Heart left ventricle (tissue), 16 donors: ENCODE measurements around the gene PCP2. TPM values are rescaled to one million over a fixed set of nuclear protein-coding genes. Genes with fewer than 3 reads are reported as not detected.

Source experiments
- ATAC-seq, 4 donors: fragments of 200-7000 bp; cut with Tn5 transposase; one replicate each; pipeline ENCODE4 v1.9.1; 2020 to 2022; ENCODE audit warnings: moderate library complexity in 4 of 4, mild to moderate bottlenecking in 3 of 4, moderate number of reproducible peaks in 1 of 4
- DNase-seq, 5 donors: peaks; one replicate each; pipeline ENCODE4 v3.0.0-alpha.2; 2020
- H3K27ac ChIP-seq, 12 donors: fragments of 200-600 bp; sonication (generic) in 4 of 12; one replicate each; pipeline versions ENCODE4 v1.5.0 to v1.8.0; 2016 to 2022; ENCODE audit warnings: mild to moderate bottlenecking in 2 of 12
- H3K27me3 ChIP-seq, 9 donors: fragments of 200-600 bp; sonication (generic) in 2 of 9; one replicate each; pipeline versions ENCODE4 v1.5.1 to v1.8.0; 2016 to 2022; ENCODE audit warnings: mild to moderate bottlenecking in 3 of 9
- H3K36me3 ChIP-seq, 9 donors: fragments of 200-600 bp; sonication (generic) in 2 of 9; one replicate each; pipeline versions ENCODE4 v1.5.0 to v1.8.0; 2018 to 2022; ENCODE audit warnings: mild to moderate bottlenecking in 2 of 9
- H3K4me1 ChIP-seq, 12 donors: fragments of 200-600 bp; sonication (generic) in 4 of 12; one replicate each; pipeline versions ENCODE4 v1.5.0 to v1.8.0; 2016 to 2022; ENCODE audit warnings: mild to moderate bottlenecking in 3 of 12
- H3K4me3 ChIP-seq, 12 donors: fragments of 200-600 bp; sonication (generic) in 4 of 12; one replicate each; pipeline versions ENCODE4 v1.5.0 to v1.8.0; 2017 to 2022; ENCODE audit warnings: mild to moderate bottlenecking in 9 of 12, moderate library complexity in 4 of 12
- H3K9me3 ChIP-seq, 12 donors: fragments of 200-600 bp; sonication (generic) in 4 of 12; one replicate each; pipeline versions ENCODE4 v1.5.0 to v1.8.0; 2016 to 2022; ENCODE audit warnings: mild to moderate bottlenecking in 1 of 12
- CTCF ChIP-seq, 12 donors: fragments of 200-600 bp; sonication (generic) in 4 of 12; IDR thresholded peaks; one replicate each; pipeline versions ENCODE4 v1.5.0 to v1.8.0; 2018 to 2022; ENCODE audit warnings: antibody characterized with exemption in 12 of 12, mild to moderate bottlenecking in 5 of 12
- POLR2A ChIP-seq, 2 donors: fragments of 450-650 bp; IDR thresholded peaks; one replicate each; pipeline ENCODE4 v1.6.1; 2017; ENCODE audit warnings: antibody characterized with exemption in 2 of 2, mild to moderate bottlenecking in 2 of 2, moderate library complexity in 2 of 2
- WGBS, 4 donors: extraction: QIAGEN DNeasy Blood & Tissue Kit in 2 of 4; methylation state at CpG; one replicate each; pipeline versions ENCODE4 v1.1.5 to v1.1.7; 2013 to 2018; 5-methylcytosine and 5-hydroxymethylcytosine counted together
- intact Hi-C, 10 donors: fragments of 100-400 bp; cut with DNase I; formaldehyde crosslinking; loops; one replicate each; pipeline versions ENCODE4 v1.11.1 to v1.14.2; 2022
- polyA plus RNA-seq, 2 donors: library from polyadenylated mRNA; stranded (reverse); fragments of 200-250 nt; gene quantifications; one replicate each; pipeline ENCODE4 v1.2.3, GENCODE V29; 2013
- total RNA-seq, 9 donors: library from RNA; depleted of rRNA in 2 of 9; stranded (reverse); fragments of >200 nt in 2 of 9; fragmentation: NEBNext Ultra II Directional in 3 of 9; extraction: Animal tissue kit (Norgen Biotek cat#: 25700) in 3 of 9; gene quantifications; one replicate each; pipeline versions ENCODE4 v1.1.0 to v1.2.4, GENCODE V29; 2016 to 2023
- donor health status: ischemic (EF 13 %, LVEDD 7.1; RV severe dilation, severe dysfunction).
- donor health status: healthy with polysubstance abuse.
- donor health status: DM: no; HTN: yes; CAD: no.
- donor health status: DM: no; HTN: no; CAD: no.
- donor health status: ischemic (EF 25% LVEDD 6.9; RV normal size, moderate dysfunction).
- donor health status: ischemic (EF 25% LVEDD 5.7; RV mildly dilated, moderate dysfunction).
- donor health status: healthy.
- donor health status: DM: yes; HTN: yes; CAD: no.
- donor health status: ischemic (EF 35%, LVEDD 5.7; RV mildly dilated, moderate dysfunction).
- donor health status: nonischemic (EF 11% LVEDD 7.7; RV severe dilation, severe dysfunction).
- donor health status: DM: yes; HTN: yes; CAD: no.
- donor health status: PGD.
- donor health status: ischemic (EF 29% LVEDD 5.4; RV normal size, mild dysfunction).
- donor health status: nonischemic (EF 23%, LVEDD 6.1; RV moderate dilation, normal function).

PCP2 gene
- total and polyA plus RNA-seq, 11 donors = 0.54 to 3.0 (median 1.3) TPM

GRCh38 chr19:7670150-7670783, 36.7 kb upstream of the PCP2 start:
- DNase-seq = no peak
- Histone ChIP-seq H3K36me3 (no peaks in the 10 kb centered on the region), H3K4me3 (peak overlapping the region in 2 of 12 donors; percentile 10 to 38), H3K9me3 (peaks cover 0 to 7% (median 0%) of the 10 kb centered on the region in 12 donors), H3K27ac (no peak overlapping the region), H3K27me3 (peaks cover 0 to 36% (median 15%) of the 10 kb centered on the region in 9 donors), H3K4me1 (peaks cover 0 to 7% (median 0%) of the 10 kb centered on the region in 12 donors)
- 2 to 7% (median 2%) methylated on average over 19 to 43 of the region's 43 CpGs for WGBS, 4 donors
- ATAC-seq = peak in 1 of 4 donors; percentile 39
- intact Hi-C loops = loop anchor here in 2 of 10 donors (10.0 kb wide), 1 partner anchor 315 kb away; no protein-coding TSS in a partner anchor
- no peak for TF ChIP-seq POLR2A (IDR thresholded peaks at IDR 0.05)
- TF ChIP-seq CTCF (IDR thresholded peaks at IDR 0.05) = no peak

- intact Hi-C loops = loop anchor here in 3 of 10 donors (10.0 kb wide), 2 partner anchors 105 to 315 kb away; no protein-coding TSS in a partner anchor
- WGBS, 4 donors = 25 to 45% (median 28%) methylated on average over 4 to 9 of the region's 9 CpGs
- Histone ChIP-seq H3K27me3 (peaks cover 0 to 37% (median 15%) of the 10 kb centered on the region in 9 donors), H3K9me3 (peaks cover 0 to 7% (median 0%) of the 10 kb centered on the region in 12 donors), H3K36me3 (no peaks in the 10 kb centered on the region), H3K4me3 (peak overlapping the region in 1 of 12 donors; percentile 17), H3K4me1 (peaks cover 0 to 7% (median 0%) of the 10 kb centered on the region in 12 donors), H3K27ac (no peak overlapping the region)
- no peak for TF ChIP-seq POLR2A (IDR thresholded peaks at IDR 0.05)
- TF ChIP-seq CTCF (IDR thresholded peaks at IDR 0.05) = no peak
- DNase-seq = no peak
- no peak for ATAC-seq
Observed at GRCh38 chr19:7669641-7670040, 36.1 kb upstream of the PCP2 start.

GRCh38 chr19:7668842-7669241, 35.3 kb upstream of the PCP2 start, which contains the start of gene RETN:
Gene RETN, plus strand, starts transcription at chr19:7669049. Its CDS starts 278 bp downstream, at chr19:7669327.
- peaks cover 0 to 37% (median 15%) of the 10 kb centered on the region in 9 donors for H3K27me3 ChIP-seq
- 58 to 75% (median 72%) methylated on average over 6 to 9 of the region's 9 CpGs for WGBS, 4 donors
- peaks cover 0 to 4% (median 0%) of the 10 kb centered on the region in 12 donors for H3K9me3 ChIP-seq
- DNase-seq = no peak
- no peak for ATAC-seq
- no peak for TF ChIP-seq CTCF (IDR thresholded peaks at IDR 0.05)
- no peak for TF ChIP-seq POLR2A (IDR thresholded peaks at IDR 0.05)
- intact Hi-C loops = loop anchor here in 1 of 10 donors (10.0 kb wide), 1 partner anchor 104 kb away; no protein-coding TSS in a partner anchor
- peaks cover 0 to 3% (median 0%) of the 10 kb centered on the region in 12 donors for H3K4me1 ChIP-seq
- H3K27ac ChIP-seq = no peak within 1 kb of the TSS
- no peaks in the 10 kb centered on the region for H3K36me3 ChIP-seq
- H3K4me3 ChIP-seq = peak within 1 kb of the TSS in 1 of 12 donors; percentile 17

GRCh38 chr19:7665076-7665475, 31.6 kb upstream of the PCP2 start:
- H3K4me1 ChIP-seq = no peaks in the 10 kb centered on the region
- no peak overlapping the region for H3K4me3 ChIP-seq
- TF ChIP-seq POLR2A (IDR thresholded peaks at IDR 0.05) (no peak), CTCF (IDR thresholded peaks at IDR 0.05) (no peak)
- H3K9me3 ChIP-seq = no peaks in the 10 kb centered on the region
- no peaks in the 10 kb centered on the region for H3K36me3 ChIP-seq
- H3K27me3 ChIP-seq = peaks cover 0 to 35% (median 10%) of the 10 kb centered on the region in 9 donors
- ATAC-seq (no peak), DNase-seq (no peak)
- intact Hi-C loops = loop anchor here in 1 of 10 donors (10.0 kb wide), 1 partner anchor 100 kb away; no protein-coding TSS in a partner anchor
- 45 to 61% (median 58%) methylated on average over 4 of the region's 4 CpGs for WGBS, 4 donors
- no peak overlapping the region for H3K27ac ChIP-seq
